CD4-positive, alpha-beta memory T cell (primary cell): ENCODE measurements around the gene KCNIP4. TPM values are rescaled to one million over a fixed set of nuclear protein-coding genes. Genes with fewer than 3 reads are reported as not detected.

ENCODE experiments used
- CTCF ChIA-PET: fragments of 350-600 bp; sonication (Branson Sonifier 250); formaldehyde crosslinking; loops from one replicate; lab custom pipeline; 2021; ENCODE audit warnings: inconsistent platforms; ENCODE audit not compliant: partially characterized antibody; lab: Charles Lee
- POLR2A ChIA-PET: fragments of 350-600 bp; sonication (Branson Sonifier 250); formaldehyde crosslinking; loops from one replicate; lab custom pipeline; 2021; ENCODE audit not compliant: partially characterized antibody; lab: Charles Lee
- DNase-seq, 5 donors: peaks; one replicate each; pipeline versions ENCODE4 v3.0.0 to v3.0.0-alpha.2; 2020 to 2022; ENCODE audit warnings: mixed read lengths in 1 of 5
- H3K27ac ChIP-seq: one replicate; pipeline ENCODE4 v1.7.0; 2013; ENCODE audit warnings: low read depth, low read length
- H3K27me3 ChIP-seq: 2 replicates; pipeline ENCODE4 v1.7.0; 2013; ENCODE audit warnings: mild to moderate bottlenecking, low read length, moderate library complexity; ENCODE audit not compliant: insufficient read depth
- H3K36me3 ChIP-seq: 2 replicates; pipeline ENCODE4 v1.7.0; 2013; ENCODE audit warnings: mild to moderate bottlenecking, low read length, moderate library complexity; ENCODE audit not compliant: insufficient read depth
- H3K4me1 ChIP-seq: 2 replicates; pipeline ENCODE4 v1.7.0; 2013; ENCODE audit warnings: mild to moderate bottlenecking, low read length, moderate library complexity; ENCODE audit not compliant: insufficient read depth
- H3K4me3 ChIP-seq, 2 donors: one replicate each; pipeline ENCODE4 v1.7.0; 2013; ENCODE audit warnings: low read length in 2 of 2, mild to moderate bottlenecking in 1 of 2
- H3K9me3 ChIP-seq, 2 donors: one replicate each; pipeline ENCODE4 v1.7.0; 2013; ENCODE audit warnings: low read length in 2 of 2, control low read depth in 1 of 2; ENCODE audit not compliant: control insufficient read depth in 1 of 2
- H3K27ac Mint-ChIP-seq, 7 donors: one replicate each; pipeline ENCODE4 v1.8.0; 2020 to 2021; ENCODE audit warnings: mixed read lengths in 7 of 7, mild to moderate bottlenecking in 6 of 7, inconsistent platforms in 3 of 7, moderate library complexity in 3 of 7
- H3K27me3 Mint-ChIP-seq, 2 donors: one replicate each; pipeline ENCODE4 v1.8.0; 2020 to 2021; ENCODE audit warnings: mixed read lengths in 2 of 2
- H3K36me3 Mint-ChIP-seq, 2 donors: one replicate each; pipeline ENCODE4 v1.8.0; 2020 to 2021; ENCODE audit warnings: mixed read lengths in 2 of 2, inconsistent platforms in 1 of 2, mild to moderate bottlenecking in 1 of 2
- H3K4me1 Mint-ChIP-seq, 4 donors: one replicate each; pipeline ENCODE4 v1.8.0; 2020 to 2021; ENCODE audit warnings: mixed read lengths in 4 of 4, mild to moderate bottlenecking in 1 of 4
- H3K4me3 Mint-ChIP-seq, 8 donors: one replicate each; pipeline ENCODE4 v1.8.0; 2020 to 2021; ENCODE audit warnings: mixed read lengths in 8 of 8, mild to moderate bottlenecking in 7 of 8, moderate library complexity in 6 of 8, inconsistent platforms in 3 of 8
- H3K9me3 Mint-ChIP-seq, 8 donors: one replicate each; pipeline ENCODE4 v1.8.0; 2020 to 2021; ENCODE audit warnings: mixed read lengths in 8 of 8, mild to moderate bottlenecking in 5 of 8, inconsistent platforms in 3 of 8, moderate library complexity in 1 of 8
- intact Hi-C: fragments of 100-400 bp; cut with micrococcal nuclease; formaldehyde crosslinking; loops from one replicate; pipeline ENCODE4 v1.15.1; 2023
- polyA plus RNA-seq, 2 donors: library from polyadenylated mRNA; unstranded; fragments of 300-500 nt; fragmentation: Illumina TruSeq; gene quantifications; one replicate each; pipeline ENCODE4 v1.2.3, GENCODE V29; 2021
- total RNA-seq, 2 experiments: library from RNA; stranded (reverse); gene quantifications; one replicate each; pipeline ENCODE4 v1.2.3, GENCODE V29; 2021

The KCNIP4 gene
- total and polyA plus RNA-seq, 4 experiments from 2014 or later: 0.11 to 0.26 TPM; not detected in 2

- no peak overlapping the region for H3K27ac ChIP-seq
- Mint-ChIP-seq H3K9me3 (peaks cover 0 to 8% (median 3%) of the 10 kb centered on the region in 8 donors), H3K27ac (no peak overlapping the region), H3K27me3 (no peaks in the 10 kb centered on the region), H3K4me3 (no peak overlapping the region), H3K36me3 (no peaks in the 10 kb centered on the region), H3K4me1 (no peaks in the 10 kb centered on the region)
- H3K9me3 ChIP-seq: no peaks in the 10 kb centered on the region
- no peaks in the 10 kb centered on the region for H3K36me3 ChIP-seq
- H3K27me3 ChIP-seq: no peaks in the 10 kb centered on the region
- intact Hi-C loops: no loop called here
- H3K4me3 ChIP-seq: no peak overlapping the region
- no peaks in the 10 kb centered on the region for H3K4me1 ChIP-seq
- ChIA-PET CTCF (no interaction called here), POLR2A (interaction anchor here (1.1 kb wide), 1 partner anchor 11 kb away, joined by 3 read pairs; no protein-coding TSS in a partner anchor)
- DNase-seq: no peak
Measured at GRCh38 chr4:20926529-20926928, 1022.0 kb downstream of the KCNIP4 start.

- no peaks in the 10 kb centered on the region for H3K36me3 ChIP-seq
- Mint-ChIP-seq H3K27me3 (no peaks in the 10 kb centered on the region), H3K4me3 (no peak overlapping the region), H3K36me3 (no peaks in the 10 kb centered on the region), H3K4me1 (no peaks in the 10 kb centered on the region), H3K9me3 (peaks cover 0 to 9% (median 3%) of the 10 kb centered on the region in 8 donors), H3K27ac (no peak overlapping the region)
- H3K27me3 ChIP-seq: no peaks in the 10 kb centered on the region
- DNase-seq: no peak
- no peaks in the 10 kb centered on the region for H3K4me1 ChIP-seq
- H3K9me3 ChIP-seq: no peaks in the 10 kb centered on the region
- intact Hi-C loops: no loop called here
- H3K4me3 ChIP-seq: no peak overlapping the region
- CTCF ChIA-PET: no interaction called here
- H3K27ac ChIP-seq: no peak overlapping the region
- POLR2A ChIA-PET: no interaction called here
Measured at GRCh38 chr4:20925176-20925575, 1023.4 kb downstream of the KCNIP4 start.

GRCh38 chr4:20922962-20923361 is 1025.6 kb downstream of the KCNIP4 start:
- Histone ChIP-seq H3K4me3 (no peak overlapping the region), H3K36me3 (no peaks in the 10 kb centered on the region), H3K27me3 (no peaks in the 10 kb centered on the region), H3K4me1 (no peaks in the 10 kb centered on the region), H3K27ac (no peak overlapping the region), H3K9me3 (no peaks in the 10 kb centered on the region)
- no peak overlapping the region for H3K4me3 Mint-ChIP-seq
- no peak for DNase-seq
- H3K27me3 Mint-ChIP-seq: no peaks in the 10 kb centered on the region
- peaks cover 0 to 8% (median 3%) of the 10 kb centered on the region in 8 donors for H3K9me3 Mint-ChIP-seq
- ChIA-PET CTCF (no interaction called here), POLR2A (no interaction called here)
- H3K27ac Mint-ChIP-seq: no peak overlapping the region
- H3K36me3 Mint-ChIP-seq: no peaks in the 10 kb centered on the region
- intact Hi-C loops: no loop called here
- H3K4me1 Mint-ChIP-seq: peaks cover 1 to 7% (median 3%) of the 10 kb centered on the region in 4 donors

GRCh38 chr4:20916106-20916505 is 1032.5 kb downstream of the KCNIP4 start:
- POLR2A ChIA-PET: interaction anchor here (0.7 kb wide), 1 partner anchor 10 kb away, joined by 3 read pairs; no protein-coding TSS in a partner anchor
- intact Hi-C loops: no loop called here
- H3K27ac ChIP-seq: no peak overlapping the region

DNA sequence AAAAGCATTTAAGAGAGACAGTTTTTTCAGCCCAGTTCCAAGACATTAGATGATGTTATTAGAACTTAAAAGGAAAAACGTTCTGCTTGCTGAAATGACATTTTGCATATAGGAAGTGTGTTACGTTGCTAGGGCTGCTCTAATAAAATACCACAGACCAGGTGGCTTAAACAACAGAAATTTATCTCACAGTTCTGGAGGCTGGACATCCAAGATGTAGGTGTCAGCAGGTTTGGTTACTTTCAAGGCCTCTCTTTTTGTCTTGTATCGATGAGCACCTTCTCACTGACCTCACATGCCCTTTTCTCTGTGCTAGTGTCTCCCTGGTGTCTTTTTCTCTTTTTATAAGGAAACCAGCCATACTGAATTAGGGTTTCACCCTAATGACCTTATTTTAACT is 1043.6 kb downstream of the KCNIP4 start:
- peaks cover 0 to 4% (median 0%) of the 10 kb centered on the region in 8 donors for H3K9me3 Mint-ChIP-seq
- Histone ChIP-seq H3K9me3 (no peaks in the 10 kb centered on the region), H3K4me3 (no peak overlapping the region), H3K27me3 (no peaks in the 10 kb centered on the region), H3K4me1 (no peaks in the 10 kb centered on the region), H3K36me3 (no peaks in the 10 kb centered on the region), H3K27ac (no peak overlapping the region)
- POLR2A ChIA-PET: no interaction called here
- no peak overlapping the region for H3K4me3 Mint-ChIP-seq
- no peak overlapping the region for H3K27ac Mint-ChIP-seq
- H3K36me3 Mint-ChIP-seq: no peaks in the 10 kb centered on the region
- H3K4me1 Mint-ChIP-seq: peaks cover 0 to 2% (median 0%) of the 10 kb centered on the region in 4 donors
- DNase-seq: no peak
- CTCF ChIA-PET: no interaction called here
- no peaks in the 10 kb centered on the region for H3K27me3 Mint-ChIP-seq
- intact Hi-C loops: no loop called here

More at GRCh38 chr4:20916106-20916505, 1032.5 kb downstream of the KCNIP4 start:
- Histone ChIP-seq H3K4me1 (peaks cover 13% of the 10 kb centered on the region), H3K36me3 (no peaks in the 10 kb centered on the region), H3K4me3 (no peak overlapping the region), H3K9me3 (no peaks in the 10 kb centered on the region), H3K27me3 (no peaks in the 10 kb centered on the region)
- Mint-ChIP-seq H3K36me3 (no peaks in the 10 kb centered on the region), H3K4me3 (peak overlapping the region; percentile 22 to 92 (median 60)), H3K9me3 (peaks cover 0 to 5% (median under 1%) of the 10 kb centered on the region in 8 donors), H3K27me3 (no peaks in the 10 kb centered on the region), H3K4me1 (peaks cover 11 to 32% (median 19%) of the 10 kb centered on the region in 4 donors), H3K27ac (peak overlapping the region; percentile 12 to 95 (median 82))
- CTCF ChIA-PET: no interaction called here
- DNase-seq: peak; percentile 42 to 55 (median 52)

- no peaks in the 10 kb centered on the region for H3K27me3 ChIP-seq
- Mint-ChIP-seq H3K27me3 (no peaks in the 10 kb centered on the region), H3K27ac (peak overlapping the region in 1 of 7 donors; percentile 44), H3K9me3 (peaks cover 0 to 3% (median 0%) of the 10 kb centered on the region in 8 donors), H3K4me1 (peaks cover 0 to 3% (median under 1%) of the 10 kb centered on the region in 4 donors), H3K36me3 (no peaks in the 10 kb centered on the region), H3K4me3 (no peak overlapping the region)
- no peak for DNase-seq
- intact Hi-C loops: no loop called here
- CTCF ChIA-PET: no interaction called here
- H3K27ac ChIP-seq: no peak overlapping the region
- H3K4me1 ChIP-seq: no peaks in the 10 kb centered on the region
- H3K36me3 ChIP-seq: no peaks in the 10 kb centered on the region
- H3K4me3 ChIP-seq: no peak overlapping the region
- POLR2A ChIA-PET: no interaction called here
- H3K9me3 ChIP-seq: no peaks in the 10 kb centered on the region
Measured at GRCh38 chr4:20901851-20902250, 1046.7 kb downstream of the KCNIP4 start.

DNA sequence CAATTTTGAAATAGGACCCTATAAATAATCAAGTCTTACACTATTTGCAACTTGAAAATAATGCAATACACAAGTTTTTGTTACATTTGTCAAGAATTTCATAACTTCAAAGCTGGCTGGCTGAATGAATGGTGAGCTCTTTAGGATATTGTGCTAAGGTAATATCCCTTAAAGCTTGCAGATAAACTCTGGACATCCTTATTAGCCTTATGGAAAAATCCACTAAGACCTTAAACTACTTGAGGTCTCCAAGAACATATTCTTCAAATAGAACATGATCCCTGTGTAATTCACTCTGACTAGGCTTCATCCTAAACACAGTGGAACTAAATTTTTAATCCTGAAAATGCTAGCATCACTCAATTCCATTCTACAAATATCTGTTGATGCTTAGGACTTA is 1049.0 kb downstream of the KCNIP4 start:
- Histone ChIP-seq H3K4me1 (no peaks in the 10 kb centered on the region), H3K36me3 (no peaks in the 10 kb centered on the region), H3K9me3 (no peaks in the 10 kb centered on the region), H3K27me3 (no peaks in the 10 kb centered on the region), H3K4me3 (no peak overlapping the region), H3K27ac (no peak overlapping the region)
- H3K27ac Mint-ChIP-seq: no peak overlapping the region
- DNase-seq: no peak
- ChIA-PET CTCF (no interaction called here), POLR2A (no interaction called here)
- H3K27me3 Mint-ChIP-seq: no peaks in the 10 kb centered on the region
- no peaks in the 10 kb centered on the region for H3K36me3 Mint-ChIP-seq
- no peak overlapping the region for H3K4me3 Mint-ChIP-seq
- intact Hi-C loops: no loop called here
- peaks cover 0 to 2% (median 0%) of the 10 kb centered on the region in 8 donors for H3K9me3 Mint-ChIP-seq
- H3K4me1 Mint-ChIP-seq: peaks cover 0 to 2% (median under 1%) of the 10 kb centered on the region in 4 donors
